Fibroblast of the aortic adventitia (primary cell): ENCODE data around the gene IGF2BP2. TPM values are rescaled to one million over a fixed set of nuclear protein-coding genes. Genes with fewer than 3 reads are reported as not detected.
"Not testable (repeated sequence)": the region's sequence is repeated elsewhere in the genome, so short reads cannot be mapped to it uniquely, and the experiment has no call there.

Experiments used
- DNase-seq: peaks from one replicate; pipeline ENCODE4 v3.0.0-alpha.2; 2010; ENCODE audit warnings: low read depth
- H3K4me3 ChIP-seq: 2 replicates; pipeline ENCODE4 v1.5.1; 2011; ENCODE audit warnings: low read depth, mild to moderate bottlenecking, control low read depth, low read length, moderate library complexity
- total RNA-seq: library from RNA; depleted of rRNA; stranded (reverse); fragments of >200 nt; gene quantifications from 2 replicates; pipeline ENCODE4 v1.2.3, GENCODE V29; 2012; ENCODE audit warnings: low replicate concordance
- TF ChIP-seq, protein P1 (sequence below): IDR thresholded peaks from 2 replicates; pipeline ENCODE4 v1.5.1; 2011; ENCODE audit warnings: mild to moderate bottlenecking, low read length, control low read depth, inconsistent platforms; ENCODE audit not compliant: insufficient read depth

Gene IGF2BP2
- total RNA-seq, 1 donor = 40.1 TPM

DNA sequence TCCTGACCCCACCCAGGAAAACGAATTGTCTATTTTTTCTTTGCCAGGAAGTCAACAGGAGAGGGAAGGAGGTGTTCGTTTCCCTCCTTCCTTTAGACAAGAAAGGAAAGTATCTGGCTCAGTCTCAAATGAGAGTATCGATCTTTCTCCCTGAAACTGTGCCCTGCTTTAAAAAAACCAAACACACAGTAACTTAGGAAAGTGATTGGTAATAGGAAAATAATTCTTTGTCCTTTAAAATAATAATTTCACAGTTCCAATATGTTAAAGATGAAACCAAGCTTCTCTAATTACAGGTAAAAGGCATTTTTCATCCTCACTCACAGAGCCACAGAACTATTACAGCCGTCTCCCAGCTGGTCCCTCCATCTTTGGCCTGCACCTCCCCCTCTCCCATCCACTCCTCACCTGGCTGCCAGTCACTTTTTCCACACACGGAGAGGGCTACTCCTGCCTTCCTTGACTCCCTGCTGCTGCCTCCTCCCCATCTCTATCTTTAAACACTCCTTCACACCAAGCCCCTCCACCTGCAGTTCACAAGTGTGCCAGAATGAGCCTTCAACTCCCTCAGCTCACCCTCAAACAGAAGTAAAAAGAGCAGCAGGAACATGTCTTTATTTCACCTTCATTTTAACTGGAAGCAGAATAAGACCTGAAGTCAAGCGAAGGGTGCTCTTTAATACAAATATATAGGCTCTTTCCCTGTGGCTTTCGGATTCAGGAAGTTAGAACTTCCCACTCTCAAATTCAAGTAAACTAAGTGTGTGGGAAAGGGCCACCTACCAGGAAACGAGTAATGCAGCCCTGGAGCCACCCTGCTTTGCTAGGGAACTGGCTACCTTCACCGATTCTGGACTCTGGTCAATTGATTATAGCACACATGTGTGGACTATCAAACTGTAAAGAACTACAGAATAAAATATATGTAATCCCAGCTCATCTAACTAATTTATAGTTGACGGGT, 122.3 kb downstream of the IGF2BP2 start:
- no peak for DNase-seq
- H3K4me3 ChIP-seq = no peak overlapping the region
- TF ChIP-seq, protein P1, sequence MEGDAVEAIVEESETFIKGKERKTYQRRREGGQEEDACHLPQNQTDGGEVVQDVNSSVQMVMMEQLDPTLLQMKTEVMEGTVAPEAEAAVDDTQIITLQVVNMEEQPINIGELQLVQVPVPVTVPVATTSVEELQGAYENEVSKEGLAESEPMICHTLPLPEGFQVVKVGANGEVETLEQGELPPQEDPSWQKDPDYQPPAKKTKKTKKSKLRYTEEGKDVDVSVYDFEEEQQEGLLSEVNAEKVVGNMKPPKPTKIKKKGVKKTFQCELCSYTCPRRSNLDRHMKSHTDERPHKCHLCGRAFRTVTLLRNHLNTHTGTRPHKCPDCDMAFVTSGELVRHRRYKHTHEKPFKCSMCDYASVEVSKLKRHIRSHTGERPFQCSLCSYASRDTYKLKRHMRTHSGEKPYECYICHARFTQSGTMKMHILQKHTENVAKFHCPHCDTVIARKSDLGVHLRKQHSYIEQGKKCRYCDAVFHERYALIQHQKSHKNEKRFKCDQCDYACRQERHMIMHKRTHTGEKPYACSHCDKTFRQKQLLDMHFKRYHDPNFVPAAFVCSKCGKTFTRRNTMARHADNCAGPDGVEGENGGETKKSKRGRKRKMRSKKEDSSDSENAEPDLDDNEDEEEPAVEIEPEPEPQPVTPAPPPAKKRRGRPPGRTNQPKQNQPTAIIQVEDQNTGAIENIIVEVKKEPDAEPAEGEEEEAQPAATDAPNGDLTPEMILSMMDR = no peak

GRCh38 chr3:185701611-185702261, 123.1 kb downstream of the IGF2BP2 start:
- DNase-seq = no peak
- no peak overlapping the region for H3K4me3 ChIP-seq
- TF ChIP-seq, protein P1 = no peak

DNA sequence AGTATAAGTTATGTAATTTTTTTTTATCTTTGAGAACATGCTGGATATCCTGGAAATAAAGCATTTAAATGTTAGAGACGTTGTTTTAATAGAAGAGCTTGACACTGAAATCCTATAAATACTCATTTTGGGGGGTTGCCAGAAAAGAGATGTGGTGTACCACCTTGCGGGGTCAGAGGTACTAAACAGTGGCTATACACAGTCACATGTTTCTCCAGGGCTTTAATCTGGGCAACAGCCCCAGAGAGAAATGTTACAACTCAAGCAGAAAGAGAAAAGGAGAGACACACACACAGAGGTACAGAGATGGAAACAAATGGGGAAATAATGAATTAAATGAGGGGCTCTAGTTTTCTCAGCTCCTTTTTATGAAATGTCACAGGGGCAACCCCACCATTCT, 124.9 kb downstream of the IGF2BP2 start:
- no peak for DNase-seq
- TF ChIP-seq, protein P1 = no peak
- H3K4me3 ChIP-seq = no peak overlapping the region

DNA sequence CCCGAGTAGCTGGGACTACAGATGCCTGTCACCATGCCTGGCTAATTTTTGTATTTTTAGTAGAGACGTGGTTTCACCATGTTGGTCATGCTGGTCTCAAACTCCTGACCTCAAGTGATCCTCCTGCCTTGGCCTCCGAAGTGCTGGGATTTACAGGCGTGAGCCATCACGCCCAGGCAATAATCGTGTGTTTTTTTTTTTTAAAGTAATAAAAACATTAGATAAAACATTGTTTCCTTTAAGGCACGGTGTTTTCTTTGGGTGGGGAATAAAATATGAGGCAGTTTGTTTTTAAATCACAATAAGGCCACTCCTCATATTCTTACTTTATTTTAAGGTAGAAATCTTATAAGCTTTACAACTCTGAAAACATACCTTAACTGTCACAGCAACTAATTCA, 127.6 kb downstream of the IGF2BP2 start:
- not testable (repeated sequence) for H3K4me3 ChIP-seq, DNase-seq

DNA sequence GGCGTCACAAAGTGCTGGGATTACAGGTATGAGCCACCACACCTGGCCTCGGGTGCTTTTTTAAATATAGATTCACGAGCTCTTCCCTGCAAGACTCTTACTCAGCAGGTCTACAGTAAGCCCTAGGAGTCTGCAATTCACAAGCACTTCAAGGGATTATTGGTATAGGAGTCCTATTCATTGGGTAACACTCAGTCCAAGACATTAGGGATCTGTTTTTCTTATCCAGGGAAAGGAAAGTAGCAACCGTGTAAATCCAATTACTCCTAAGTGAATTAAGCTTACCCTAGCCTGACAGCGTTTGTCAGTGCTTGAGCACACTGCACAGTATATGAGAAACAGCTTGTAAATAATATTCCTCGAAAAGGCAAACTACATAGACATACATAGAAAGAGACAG, 128.8 kb downstream of the IGF2BP2 start:
- DNase-seq = no peak
- TF ChIP-seq, protein P1 = no peak
- H3K4me3 ChIP-seq = no peak overlapping the region

DNA sequence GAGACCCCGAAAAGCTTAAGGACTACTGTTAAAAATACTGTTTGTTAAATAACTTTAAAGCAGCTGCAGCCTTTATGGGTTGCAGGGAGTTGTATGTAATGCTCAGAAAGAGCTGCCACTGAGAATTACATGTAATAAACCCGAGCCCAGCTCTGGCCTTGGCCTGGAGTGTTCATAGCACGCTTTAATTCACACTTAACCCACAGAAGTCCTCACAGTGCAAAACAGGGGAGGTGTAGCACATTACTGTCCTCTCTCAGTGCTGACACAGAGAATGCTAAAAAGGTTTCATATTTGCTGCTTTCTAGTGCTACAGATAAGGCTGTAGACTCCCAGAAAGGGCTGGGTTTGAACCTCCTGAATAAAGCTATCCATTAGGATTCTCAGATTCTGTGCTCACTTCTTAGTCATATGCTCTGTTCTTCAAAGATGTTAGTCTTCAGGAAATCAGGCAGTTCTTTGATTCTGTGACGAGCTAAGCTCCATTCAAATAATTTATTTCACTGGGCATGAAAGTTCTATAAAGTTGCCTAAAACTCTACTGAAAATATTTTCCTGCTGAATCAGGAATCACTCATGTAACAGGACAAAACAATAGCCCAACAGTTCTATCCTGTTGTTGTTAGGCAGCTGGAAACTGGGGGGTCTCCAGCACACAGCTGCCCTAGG, 130.7 kb downstream of the IGF2BP2 start:
- TF ChIP-seq, protein P1 = no peak
- DNase-seq = peak; percentile 68
- H3K4me3 ChIP-seq = no peak overlapping the region

DNA sequence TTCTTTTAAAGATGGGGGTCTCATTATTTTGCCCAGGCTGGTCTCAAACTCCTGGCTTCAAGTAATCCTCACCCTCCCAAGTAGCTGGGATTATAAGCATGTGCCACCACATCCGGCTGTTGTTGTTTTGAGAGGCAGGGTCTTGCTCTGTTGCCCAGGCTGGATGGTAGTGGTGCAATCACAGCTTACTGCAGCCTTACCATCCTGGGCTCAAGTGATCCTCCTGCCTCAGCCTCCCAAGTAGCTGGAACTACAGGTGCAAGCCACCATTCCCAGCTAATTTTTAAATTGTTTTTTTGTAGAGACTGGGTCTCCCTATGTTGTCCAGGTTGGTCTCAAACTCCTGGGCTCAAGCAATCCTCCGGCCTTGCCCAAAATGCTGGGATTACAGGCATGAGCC, 133.2 kb downstream of the IGF2BP2 start:
- H3K4me3 ChIP-seq = no peak overlapping the region
- no peak for DNase-seq
- TF ChIP-seq, protein P1 = no peak
